Activated CD4-positive, CD25-positive, alpha-beta regulatory T cell treated with anti-CD3 and anti-CD28 coated beads, Interleukin-2, amount 50 U/mL, for 24 hours (primary cell): ENCODE measurements around the gene SYT8.
"Not testable (repeated sequence)": the region's sequence is repeated elsewhere in the genome, so short reads cannot be mapped to it uniquely, and the experiment has no call there.

Experiments used
- ATAC-seq, 2 donors: fragments of 150-1000 bp; cut with Tn5 transposase; one replicate each; pipeline ENCODE4 v1.10.0; 2021; ENCODE audit warnings: mild to moderate bottlenecking in 1 of 2, moderate library complexity in 1 of 2

Gene SYT8

GRCh38 chr11:1861435-1862411, 26.9 kb downstream of the SYT8 start:
- no peak for ATAC-seq

- peak in 1 of 2 donors; percentile 47 for ATAC-seq
These were observed 28.0 kb downstream of the SYT8 start for GRCh38 chr11:1862588-1863351.

GRCh38 chr11:1863352-1864216, 28.8 kb downstream of the SYT8 start:
- no peak for ATAC-seq

GRCh38 chr11:1864231-1864630, 29.4 kb downstream of the SYT8 start:
- ATAC-seq = no peak

GRCh38 chr11:1864831-1865665, 30.3 kb downstream of the SYT8 start:
- ATAC-seq = no peak

GRCh38 chr11:1866226-1866625, 31.4 kb downstream of the SYT8 start:
- ATAC-seq = no peak

- ATAC-seq = no peak
These were observed 32.0 kb downstream of the SYT8 start for GRCh38 chr11:1866776-1867175.

- no peak for ATAC-seq
These were observed 32.6 kb downstream of the SYT8 start for GRCh38 chr11:1867381-1867780.

GRCh38 chr11:1868056-1868635, 33.4 kb downstream of the SYT8 start:
- no peak for ATAC-seq

- no peak for ATAC-seq
These were observed 34.0 kb downstream of the SYT8 start for GRCh38 chr11:1868636-1869291.

GRCh38 chr11:1869427-1870325, 34.9 kb downstream of the SYT8 start:
- ATAC-seq = no peak

- ATAC-seq = no peak
These were observed 35.5 kb downstream of the SYT8 start for GRCh38 chr11:1870326-1870696.

GRCh38 chr11:1870721-1871466, 36.1 kb downstream of the SYT8 start:
- peak; percentile 54 to 57 for ATAC-seq

GRCh38 chr11:1871531-1871930, 36.7 kb downstream of the SYT8 start:
- no peak for ATAC-seq

- no peak for ATAC-seq
These were observed 37.6 kb downstream of the SYT8 start for GRCh38 chr11:1872267-1872985.

GRCh38 chr11:1873048-1873812, 38.4 kb downstream of the SYT8 start:
- no peak for ATAC-seq

- ATAC-seq = not testable (repeated sequence)
These were observed 39.0 kb downstream of the SYT8 start for GRCh38 chr11:1873813-1874150.
